ENCODE results near the gene ATG13. TPM values are rescaled to one million over a fixed set of nuclear protein-coding genes. Genes with fewer than 3 reads are reported as not detected.

The ATG13 gene
- total RNA-seq, 2 donors from 2014 or later: 51.4 to 52.1 TPM

DNA sequence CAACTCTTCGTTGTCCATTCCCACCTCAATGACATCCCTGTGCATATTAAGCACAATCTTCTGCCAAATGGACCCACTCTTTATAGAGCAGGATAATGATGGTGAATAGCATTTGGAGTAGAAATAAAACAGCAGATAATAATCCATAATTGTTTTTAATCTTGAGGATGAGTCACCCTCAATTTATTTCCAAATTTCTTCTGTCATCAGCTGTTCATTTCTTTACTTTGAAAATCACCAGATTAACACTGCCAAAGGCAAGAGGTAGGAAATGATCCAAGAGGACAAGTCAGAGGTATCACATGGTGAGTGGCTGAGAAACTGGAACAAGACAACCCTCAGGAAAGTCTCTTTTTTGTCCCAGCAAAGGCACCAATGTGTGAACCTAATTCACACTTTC lies 16.2 kb upstream of the ATG13 start:
- ATAC-seq: peak in 1 of 2 donors; percentile 57
- intact Hi-C loops (cut with DNase I): no loop called here
- no peak for DNase-seq

GRCh38 chr11:46603704-46604308 lies 13.5 kb upstream of the ATG13 start:
- intact Hi-C loops (cut with DNase I): no loop called here
- ATAC-seq: no peak
- DNase-seq: no peak

DNA sequence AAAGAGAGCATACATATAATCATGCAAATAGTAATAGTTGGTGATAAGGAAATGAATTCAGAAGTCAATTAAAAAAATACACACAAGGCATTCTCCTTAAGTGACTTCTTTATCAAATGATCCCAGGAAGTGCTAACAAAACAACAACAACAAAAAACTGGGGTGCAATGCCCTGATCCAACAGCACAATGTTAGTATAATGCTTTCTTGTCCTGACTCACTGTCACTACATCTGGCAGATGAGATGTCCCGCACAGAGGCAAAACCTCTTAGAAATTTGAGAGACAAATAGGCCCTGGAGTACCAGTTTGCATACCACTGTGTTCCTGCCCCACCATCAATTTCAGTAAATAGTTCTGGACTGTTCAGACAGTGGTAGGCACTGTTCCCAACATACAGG lies 12.6 kb upstream of the ATG13 start:
- intact Hi-C loops (cut with DNase I): no loop called here
- DNase-seq: no peak
- no peak for ATAC-seq

DNA sequence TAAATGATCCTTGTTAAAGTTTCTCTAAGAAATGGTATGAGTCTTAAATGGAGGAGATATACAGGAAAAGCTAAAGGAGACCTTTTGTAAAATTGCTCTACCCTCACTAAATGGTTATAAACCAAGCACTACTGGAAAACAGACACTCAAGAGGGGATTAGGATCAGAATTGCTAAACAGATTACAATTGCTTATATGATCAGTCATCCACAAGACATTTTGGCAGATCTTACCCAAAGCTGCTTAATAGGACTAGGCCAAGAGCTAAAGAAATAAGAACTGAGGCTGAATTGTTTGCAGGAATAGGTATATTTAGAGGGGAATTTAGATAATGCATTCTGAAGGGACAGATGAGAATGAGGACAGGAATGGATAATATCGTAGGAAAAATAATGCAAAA lies 9.8 kb upstream of the ATG13 start:
- intact Hi-C loops (cut with DNase I): no loop called here
- ATAC-seq (no peak), DNase-seq (no peak)

- ATAC-seq: no peak
- no peak for DNase-seq
- intact Hi-C loops (cut with DNase I): no loop called here
Observed at GRCh38 chr11:46609386-46609785, 8.0 kb upstream of the ATG13 start.

- DNase-seq: no peak
- peak; percentile 43 to 50 for ATAC-seq
- intact Hi-C loops (cut with DNase I): no loop called here
Observed at GRCh38 chr11:46611526-46612304, 5.6 kb upstream of the ATG13 start.

DNA sequence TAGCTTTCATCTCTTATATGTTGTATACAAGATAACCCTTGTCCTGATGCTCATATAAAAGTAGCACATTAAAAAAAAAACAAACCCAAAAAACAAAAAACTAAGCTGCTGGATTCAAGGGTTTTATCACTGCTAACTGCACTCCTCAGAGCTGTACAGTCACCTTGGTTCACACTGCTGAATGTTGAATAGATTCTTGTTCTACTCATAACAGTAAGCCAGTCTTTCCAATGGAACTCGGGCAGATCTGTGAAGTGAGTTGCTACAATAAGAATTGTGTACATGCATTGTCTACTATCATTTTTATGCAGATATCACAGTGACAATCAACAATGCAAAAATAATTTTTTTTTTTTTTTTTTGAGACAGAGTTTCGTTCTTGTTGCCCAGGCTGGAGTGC lies 5.0 kb upstream of the ATG13 start:
- intact Hi-C loops (cut with DNase I): no loop called here
- DNase-seq (no peak), ATAC-seq (no peak)

GRCh38 chr11:46615756-46616155 lies 1.6 kb upstream of the ATG13 start:
- intact Hi-C loops (cut with DNase I): no loop called here
- DNase-seq (no peak), ATAC-seq (no peak)

DNA sequence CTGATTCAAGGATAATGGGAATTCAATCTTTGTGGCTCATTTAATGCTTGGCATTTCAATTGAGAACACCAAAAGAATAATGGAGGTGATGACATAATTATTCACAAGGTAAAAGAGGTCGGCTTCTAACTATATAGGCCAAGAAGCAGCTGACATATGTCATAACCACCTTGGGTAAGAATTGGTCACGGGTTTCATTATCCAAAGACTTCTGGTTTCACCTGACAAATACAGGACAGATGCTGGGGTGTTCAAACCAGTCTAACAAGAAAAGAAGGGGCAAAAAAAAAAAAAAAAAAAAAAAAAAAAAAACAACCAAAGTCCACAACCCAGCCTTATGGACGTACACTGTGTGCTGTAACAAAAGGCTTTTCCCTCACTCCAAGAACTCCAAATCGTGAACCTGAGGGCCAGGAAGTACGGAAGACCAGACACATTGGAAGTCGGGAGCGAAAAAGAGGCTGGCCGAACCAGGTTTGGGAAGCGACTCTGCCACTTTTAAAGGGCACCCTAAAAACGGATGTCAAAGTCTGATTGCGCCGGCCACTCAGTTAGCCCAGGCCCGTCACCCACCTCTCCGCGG lies 711 bp upstream of the ATG13 start:
- no peak for DNase-seq
- intact Hi-C loops (cut with DNase I): no loop called here
- no peak for ATAC-seq

- ATAC-seq: no peak
- intact Hi-C loops (cut with DNase I): no loop called here
- DNase-seq: no peak
Observed at GRCh38 chr11:46617972-46618314, 590 bp downstream of the ATG13 start.

DNA sequence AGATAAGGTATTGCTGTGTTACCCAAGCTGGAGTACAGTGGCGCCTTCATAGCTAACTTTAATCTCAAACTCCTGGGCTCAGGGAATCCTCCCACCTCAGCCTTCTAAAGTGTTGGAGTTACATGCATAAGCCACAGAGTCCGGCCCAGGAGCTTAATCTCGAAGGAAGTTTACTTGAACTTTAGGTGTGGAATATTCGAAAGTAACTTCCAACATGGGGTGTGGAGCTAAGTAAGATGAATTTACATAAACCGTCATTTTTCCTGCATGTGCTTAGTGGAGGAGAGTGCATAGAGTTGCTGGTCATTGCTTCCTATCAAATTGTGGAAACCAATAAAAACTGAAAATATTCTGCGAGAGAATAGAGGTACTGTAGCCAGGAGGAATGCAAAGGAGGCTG lies 1.5 kb downstream of the ATG13 start:
- intact Hi-C loops (cut with DNase I): no loop called here
- no peak for DNase-seq
- ATAC-seq: no peak

GRCh38 chr11:46625406-46625805 lies 8.1 kb downstream of the ATG13 start:
- intact Hi-C loops (cut with DNase I): loop anchor here in 1 of 2 donors (10.0 kb wide), 1 partner anchor 241 kb away; the partner anchor contains the start of gene MDK
- no peak for DNase-seq
- ATAC-seq: no peak

- DNase-seq (no peak), ATAC-seq (no peak)
- intact Hi-C loops (cut with DNase I): loop anchor here in 1 of 2 donors (10.0 kb wide), 1 partner anchor 244 kb away; the partner anchor contains the start of gene MDK
Observed at GRCh38 chr11:46628961-46629360, 11.6 kb downstream of the ATG13 start.

- DNase-seq (no peak), ATAC-seq (no peak)
- intact Hi-C loops (cut with DNase I): no loop called here
Observed at GRCh38 chr11:46630237-46630636, 12.9 kb downstream of the ATG13 start.

DNA sequence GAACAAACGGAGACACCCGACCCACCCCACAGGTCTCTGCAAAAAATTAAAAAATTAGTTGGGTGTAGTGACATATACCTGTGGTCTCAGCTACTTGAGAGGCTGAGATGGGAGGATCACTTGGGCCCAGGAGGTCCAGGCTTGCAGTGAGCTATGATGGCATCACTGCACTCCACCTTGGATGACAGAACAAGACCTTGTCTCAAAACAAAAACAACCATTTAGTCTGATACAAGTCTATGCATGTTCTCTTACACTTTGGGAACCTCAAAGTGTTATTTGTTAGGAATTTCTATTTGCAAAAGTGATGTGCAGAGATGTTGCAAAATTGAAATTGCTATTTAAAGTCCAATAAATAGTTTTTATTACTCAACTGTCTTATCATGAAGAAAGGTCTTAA lies 14.3 kb downstream of the ATG13 start:
- no peak for ATAC-seq
- DNase-seq: no peak
- intact Hi-C loops (cut with DNase I): no loop called here

- intact Hi-C loops (cut with DNase I): no loop called here
- ATAC-seq: no peak
Observed at GRCh38 chr11:46632502-46632901, 15.1 kb downstream of the ATG13 start.

GRCh38 chr11:46633291-46634217 lies 16.2 kb downstream of the ATG13 start:
- ATAC-seq (no peak), DNase-seq (no peak)
- intact Hi-C loops (cut with DNase I): no loop called here

More at GRCh38 chr11:46632502-46632901, 15.1 kb downstream of the ATG13 start:
- no peak for DNase-seq

DNA sequence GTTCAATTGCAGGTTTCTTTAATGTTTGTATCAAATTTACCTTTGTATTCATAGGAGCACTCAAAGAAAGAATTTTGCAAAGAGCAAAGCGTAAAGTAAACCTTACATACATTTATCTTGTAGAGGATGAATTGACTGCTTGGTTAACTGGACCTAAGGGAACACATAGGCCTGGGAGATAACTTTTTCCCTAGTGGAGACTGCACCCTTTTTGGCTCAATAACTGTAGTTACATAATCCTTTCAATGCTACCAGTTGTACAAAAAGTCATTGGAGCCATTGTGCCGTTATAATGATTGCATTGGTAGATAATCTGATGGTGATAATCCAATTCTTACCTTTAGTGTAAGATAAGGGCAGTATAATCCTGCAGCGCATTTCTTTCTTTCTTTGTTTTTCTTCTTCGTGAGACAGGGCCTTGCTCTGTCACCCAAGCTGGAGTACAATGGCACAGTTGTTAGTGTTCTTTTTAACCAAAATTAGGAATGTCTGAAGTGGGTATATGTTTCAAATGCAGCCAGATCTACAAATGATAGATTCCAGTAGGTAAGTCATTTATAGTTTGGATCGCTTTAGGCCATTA lies 18.3 kb downstream of the ATG13 start:
- intact Hi-C loops (cut with DNase I): no loop called here

DNA sequence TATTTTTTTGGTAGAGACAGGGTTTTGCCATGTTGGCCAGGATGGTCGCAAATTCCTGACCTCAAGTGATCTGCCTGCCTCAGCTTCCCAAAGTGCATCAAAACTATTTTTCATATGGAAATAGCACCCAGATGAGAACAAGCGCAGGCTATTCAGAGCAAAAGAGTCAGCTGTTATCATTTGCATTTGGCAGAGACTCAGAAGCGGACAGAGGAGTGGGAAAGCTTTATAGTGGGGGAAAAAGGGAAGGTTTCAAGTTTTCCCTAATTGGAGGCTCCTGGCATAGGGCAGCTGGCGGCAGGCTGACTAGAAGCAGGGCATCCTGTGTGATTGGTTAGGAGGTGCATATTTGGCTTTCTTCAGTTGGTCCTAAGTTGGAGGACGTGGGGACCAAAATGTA lies 20.2 kb downstream of the ATG13 start:
- intact Hi-C loops (cut with DNase I): no loop called here
- DNase-seq (no peak), ATAC-seq (no peak)

More for the DNA sequence above, 18.3 kb downstream of the ATG13 start:
- no peak for DNase-seq
- ATAC-seq: no peak
